ENCODE data around the gene TMEM248.

DNA sequence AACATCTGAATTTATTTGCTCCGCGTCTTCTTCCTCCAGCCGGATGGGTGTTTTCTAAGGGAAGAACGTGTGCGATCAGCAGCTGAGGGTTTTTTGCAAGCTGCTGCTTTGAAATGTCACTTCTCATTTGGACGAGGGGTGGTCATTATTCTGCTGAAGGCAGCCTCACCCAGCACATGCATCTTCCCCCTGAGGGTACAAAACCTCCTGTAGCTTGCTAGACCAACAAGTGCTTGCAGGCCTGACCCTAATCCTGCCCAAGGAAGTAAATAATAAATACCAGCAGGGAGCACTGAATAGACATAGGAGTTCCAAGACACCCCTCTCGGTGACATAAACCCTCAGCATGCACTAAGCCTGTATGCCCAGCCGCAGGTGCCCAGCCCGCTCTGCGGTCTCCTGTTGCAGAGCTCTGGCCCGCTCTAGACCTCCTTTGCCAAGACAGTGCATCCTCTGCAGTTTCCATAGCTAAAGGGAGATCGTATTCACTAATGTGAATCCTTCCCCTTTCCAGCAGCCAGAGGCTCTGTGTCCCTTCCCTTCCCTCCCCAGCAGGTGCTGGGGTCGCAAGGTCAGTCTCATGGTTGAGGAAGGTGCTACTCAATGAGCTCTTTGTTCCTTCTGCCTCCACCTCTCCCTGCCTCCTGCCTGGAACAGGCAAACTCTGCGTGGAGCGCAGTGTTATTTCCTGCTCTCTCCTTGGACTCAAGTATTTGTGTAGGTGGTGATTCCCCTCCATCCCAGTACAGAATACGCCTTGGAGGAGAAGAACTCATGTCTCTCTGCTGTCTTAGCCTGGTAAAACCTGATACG, 37.7 kb downstream of the TMEM248 start:
- TF ChIP-seq, protein P1, sequence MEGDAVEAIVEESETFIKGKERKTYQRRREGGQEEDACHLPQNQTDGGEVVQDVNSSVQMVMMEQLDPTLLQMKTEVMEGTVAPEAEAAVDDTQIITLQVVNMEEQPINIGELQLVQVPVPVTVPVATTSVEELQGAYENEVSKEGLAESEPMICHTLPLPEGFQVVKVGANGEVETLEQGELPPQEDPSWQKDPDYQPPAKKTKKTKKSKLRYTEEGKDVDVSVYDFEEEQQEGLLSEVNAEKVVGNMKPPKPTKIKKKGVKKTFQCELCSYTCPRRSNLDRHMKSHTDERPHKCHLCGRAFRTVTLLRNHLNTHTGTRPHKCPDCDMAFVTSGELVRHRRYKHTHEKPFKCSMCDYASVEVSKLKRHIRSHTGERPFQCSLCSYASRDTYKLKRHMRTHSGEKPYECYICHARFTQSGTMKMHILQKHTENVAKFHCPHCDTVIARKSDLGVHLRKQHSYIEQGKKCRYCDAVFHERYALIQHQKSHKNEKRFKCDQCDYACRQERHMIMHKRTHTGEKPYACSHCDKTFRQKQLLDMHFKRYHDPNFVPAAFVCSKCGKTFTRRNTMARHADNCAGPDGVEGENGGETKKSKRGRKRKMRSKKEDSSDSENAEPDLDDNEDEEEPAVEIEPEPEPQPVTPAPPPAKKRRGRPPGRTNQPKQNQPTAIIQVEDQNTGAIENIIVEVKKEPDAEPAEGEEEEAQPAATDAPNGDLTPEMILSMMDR (IDR thresholded peaks at IDR 0.05; ENCODE audit: extremely low read depth in 1 of 2, insufficient read depth in 1 of 2, low read depth in 1 of 2, low read length in 2 of 2), result no peak
- TF ChIP-seq POLR2AphosphoS5 (IDR thresholded peaks at IDR 0.05; ENCODE audit: insufficient read depth, low read depth, low read length), result no peak
- TF ChIP-seq, protein P2, sequence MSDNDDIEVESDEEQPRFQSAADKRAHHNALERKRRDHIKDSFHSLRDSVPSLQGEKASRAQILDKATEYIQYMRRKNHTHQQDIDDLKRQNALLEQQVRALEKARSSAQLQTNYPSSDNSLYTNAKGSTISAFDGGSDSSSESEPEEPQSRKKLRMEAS (IDR thresholded peaks at IDR 0.05; ENCODE audit: insufficient read depth, insufficient read length), result no peak
- TF ChIP-seq EZH2 (IDR thresholded peaks at IDR 0.05; ENCODE audit: borderline replicate concordance, low read depth, low read length, severe bottlenecking), result no peak
- TF ChIP-seq MYC (IDR thresholded peaks at IDR 0.05; ENCODE audit: low read depth, low read length), result no peak
- TF ChIP-seq GATA2 (IDR thresholded peaks at IDR 0.05; ENCODE audit: insufficient read depth, insufficient read length, low read depth, low read length), result no peak
- no peak for TF ChIP-seq POLR2A (IDR thresholded peaks at IDR 0.05; ENCODE audit: low read depth, low read length)
- no peak for TF ChIP-seq JUN (IDR thresholded peaks at IDR 0.05; ENCODE audit: borderline replicate concordance, insufficient read depth, insufficient read length, low read depth)
- TF ChIP-seq FOS (IDR thresholded peaks at IDR 0.05; ENCODE audit: borderline replicate concordance, insufficient read depth, low read length), result no peak
